Non-pigmented ciliary epithelial cell (primary cell): Measurements from ENCODE around the gene SLC5A11.
"Not testable (repeated sequence)": the region's sequence is repeated elsewhere in the genome, so short reads cannot be mapped to it uniquely, and the experiment has no call there.

Source experiments
- DNase-seq: peaks from one replicate; pipeline ENCODE4 v3.0.0-alpha.2; 2010; ENCODE audit warnings: low read depth

Gene SLC5A11

GRCh38 chr16:24834459-24835335 lies 11.1 kb upstream of the SLC5A11 start:
- no peak for DNase-seq

GRCh38 chr16:24836836-24837235 lies 8.9 kb upstream of the SLC5A11 start:
- DNase-seq: no peak

- DNase-seq: no peak
These were observed 7.8 kb upstream of the SLC5A11 start for GRCh38 chr16:24837969-24838368.

- no peak for DNase-seq
These were observed 7.1 kb upstream of the SLC5A11 start for GRCh38 chr16:24838554-24839266.

- no peak for DNase-seq
These were observed 6.3 kb upstream of the SLC5A11 start for GRCh38 chr16:24839347-24839972.

- no peak for DNase-seq
These were observed 4.5 kb upstream of the SLC5A11 start for GRCh38 chr16:24841291-24841690.

- DNase-seq: no peak
These were observed 1.4 kb upstream of the SLC5A11 start for GRCh38 chr16:24844101-24845030.

- not testable (repeated sequence) for DNase-seq
These were observed 765 bp upstream of the SLC5A11 start for GRCh38 chr16:24845031-24845365.

GRCh38 chr16:24846548-24847357 lies 990 bp downstream of the SLC5A11 start:
- DNase-seq: no peak

GRCh38 chr16:24847358-24847664 lies 1.5 kb downstream of the SLC5A11 start:
- DNase-seq: no peak

- no peak for DNase-seq
These were observed 2.3 kb downstream of the SLC5A11 start for GRCh38 chr16:24848065-24848464.

GRCh38 chr16:24849641-24850040 lies 3.9 kb downstream of the SLC5A11 start:
- no peak for DNase-seq

- DNase-seq: no peak
These were observed 4.7 kb downstream of the SLC5A11 start for GRCh38 chr16:24850289-24850938.

GRCh38 chr16:24851700-24852099 lies 5.9 kb downstream of the SLC5A11 start:
- no peak for DNase-seq

- DNase-seq: no peak
These were observed 6.5 kb downstream of the SLC5A11 start for GRCh38 chr16:24852281-24852721.

- DNase-seq: no peak
These were observed 7.5 kb downstream of the SLC5A11 start for GRCh38 chr16:24853169-24853824.

- DNase-seq: no peak
These were observed 8.1 kb downstream of the SLC5A11 start for GRCh38 chr16:24853830-24854229.

- no peak for DNase-seq
These were observed 8.9 kb downstream of the SLC5A11 start for GRCh38 chr16:24854607-24855171.

- DNase-seq: no peak
These were observed 9.9 kb downstream of the SLC5A11 start for GRCh38 chr16:24855678-24856077.

GRCh38 chr16:24856871-24857270 lies 11.1 kb downstream of the SLC5A11 start:
- not testable (repeated sequence) for DNase-seq
